Psoas muscle (tissue), 8 donors: ENCODE results near the gene NLRP9. TPM values are rescaled to one million over a fixed set of nuclear protein-coding genes. Genes with fewer than 3 reads are reported as not detected.

ENCODE experiments used
- ATAC-seq, 4 donors: fragments of 200-7000 bp; cut with Tn5 transposase; one replicate each; pipeline ENCODE4 v1.9.1; 2020; ENCODE audit warnings: moderate library complexity in 3 of 4, mild to moderate bottlenecking in 2 of 4
- DNase-seq, 2 donors: peaks; one replicate each; pipeline ENCODE4 v3.0.0-alpha.2; 2020
- H3K27ac ChIP-seq: fragments of 200-600 bp; one replicate; pipeline ENCODE4 v1.8.0; 2022
- H3K27me3 ChIP-seq, 3 donors: fragments of 200-600 bp in 1 of 3; one replicate each; pipeline versions ENCODE4 v1.6.1 to v1.8.0; 2013 to 2022; ENCODE audit warnings: low read length in 2 of 3, mild to moderate bottlenecking in 2 of 3, moderate library complexity in 1 of 3; ENCODE audit not compliant: insufficient read depth in 3 of 3
- H3K36me3 ChIP-seq, 2 donors: fragments of 200-600 bp in 1 of 2; one replicate each; pipeline versions ENCODE4 v1.6.1 to v1.8.0; 2013 to 2022; ENCODE audit warnings: low read depth in 1 of 2, mild to moderate bottlenecking in 1 of 2, moderate library complexity in 1 of 2; ENCODE audit not compliant: insufficient read depth in 1 of 2
- H3K4me1 ChIP-seq: fragments of 200-600 bp; one replicate; pipeline ENCODE4 v1.8.0; 2022
- H3K4me3 ChIP-seq: fragments of 200-600 bp; one replicate; pipeline ENCODE4 v1.8.0; 2022; ENCODE audit warnings: mild to moderate bottlenecking
- H3K9me3 ChIP-seq: fragments of 200-600 bp; one replicate; pipeline ENCODE4 v1.8.0; 2022
- WGBS, 3 donors: extraction: QIAGEN DNeasy Blood & Tissue Kit; methylation state at CpG; one replicate each; pipeline versions ENCODE4 v1.1.6 to v1.1.7; 2013; 5-methylcytosine and 5-hydroxymethylcytosine counted together
- intact Hi-C, 2 donors: fragments of 100-400 bp; cut with DNase I; formaldehyde crosslinking; loops; one replicate each; pipeline versions ENCODE4 v1.11.0 to v1.14.2; 2022
- polyA plus RNA-seq, 3 donors: library from polyadenylated mRNA; stranded (reverse); fragments of 200-250 nt; gene quantifications; one replicate each; pipeline ENCODE4 v1.2.3, GENCODE V29; 2013
- total RNA-seq, 4 donors: library from RNA; stranded (reverse); fragmentation: NEBNext Ultra II Directional in 2 of 4; extraction: Animal tissue kit (Norgen Biotek cat#: 25700) in 2 of 4; gene quantifications; one replicate each; pipeline versions ENCODE4 v1.2.1 to v1.2.4, GENCODE V29; 2021 to 2023
- TF ChIP-seq, protein P1 (sequence below): fragments of 200-600 bp; IDR thresholded peaks from one replicate; pipeline ENCODE4 v1.8.0; 2022; ENCODE audit warnings: antibody characterized with exemption
- donor health status: healthy with polysubstance abuse.
- donor health status: DM: no; HTN: no; CAD: no; lungs with moderate emphysema.
- donor health status: Bipolar disorder and iron deficiency.
- donor health status: healthy.
- donor health status: DM: yes; HTN: yes; CAD: no.
- donor health status: DM: no; HTN: no; CAD: no.
- donor health status: DM: no; HTN: no; CAD: no.
- donor health status: DM: yes; HTN: yes; CAD: no.

Gene NLRP9
- total and polyA plus RNA-seq, 7 donors: not detected

DNA sequence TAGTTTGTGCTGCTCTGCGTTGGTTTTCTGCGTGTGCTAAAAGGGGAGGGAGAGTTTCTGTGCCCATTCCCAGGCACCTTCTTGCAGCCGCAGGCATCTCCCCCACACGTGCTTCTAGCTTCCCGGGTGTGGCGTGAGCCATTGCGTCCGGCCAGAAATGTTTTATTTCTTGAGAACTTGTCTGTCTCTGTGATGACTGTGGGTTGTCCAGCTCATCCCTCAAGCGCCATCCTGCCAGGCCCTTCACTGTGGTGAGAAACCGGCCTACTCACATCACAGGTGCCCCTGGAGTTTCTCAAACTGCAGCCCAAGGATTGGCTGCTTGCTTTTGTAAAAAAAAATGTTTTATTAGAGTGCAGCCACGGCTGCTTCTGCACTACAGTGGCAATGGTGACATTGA, 39.0 kb downstream of the NLRP9 start:
- WGBS, 3 donors: 81 to 88% (median 87%) methylated on average over 11 of the region's 11 CpGs
- intact Hi-C loops: no loop called here
- TF ChIP-seq, protein P1, sequence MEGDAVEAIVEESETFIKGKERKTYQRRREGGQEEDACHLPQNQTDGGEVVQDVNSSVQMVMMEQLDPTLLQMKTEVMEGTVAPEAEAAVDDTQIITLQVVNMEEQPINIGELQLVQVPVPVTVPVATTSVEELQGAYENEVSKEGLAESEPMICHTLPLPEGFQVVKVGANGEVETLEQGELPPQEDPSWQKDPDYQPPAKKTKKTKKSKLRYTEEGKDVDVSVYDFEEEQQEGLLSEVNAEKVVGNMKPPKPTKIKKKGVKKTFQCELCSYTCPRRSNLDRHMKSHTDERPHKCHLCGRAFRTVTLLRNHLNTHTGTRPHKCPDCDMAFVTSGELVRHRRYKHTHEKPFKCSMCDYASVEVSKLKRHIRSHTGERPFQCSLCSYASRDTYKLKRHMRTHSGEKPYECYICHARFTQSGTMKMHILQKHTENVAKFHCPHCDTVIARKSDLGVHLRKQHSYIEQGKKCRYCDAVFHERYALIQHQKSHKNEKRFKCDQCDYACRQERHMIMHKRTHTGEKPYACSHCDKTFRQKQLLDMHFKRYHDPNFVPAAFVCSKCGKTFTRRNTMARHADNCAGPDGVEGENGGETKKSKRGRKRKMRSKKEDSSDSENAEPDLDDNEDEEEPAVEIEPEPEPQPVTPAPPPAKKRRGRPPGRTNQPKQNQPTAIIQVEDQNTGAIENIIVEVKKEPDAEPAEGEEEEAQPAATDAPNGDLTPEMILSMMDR: no peak
- ATAC-seq (no peak), DNase-seq (no peak)
- Histone ChIP-seq H3K4me3 (no peak overlapping the region), H3K27me3 (no peaks in the 10 kb centered on the region), H3K9me3 (no peaks in the 10 kb centered on the region), H3K36me3 (peaks cover 2 to 62% of the 10 kb centered on the region in 2 donors), H3K27ac (no peak overlapping the region), H3K4me1 (no peaks in the 10 kb centered on the region)

DNA sequence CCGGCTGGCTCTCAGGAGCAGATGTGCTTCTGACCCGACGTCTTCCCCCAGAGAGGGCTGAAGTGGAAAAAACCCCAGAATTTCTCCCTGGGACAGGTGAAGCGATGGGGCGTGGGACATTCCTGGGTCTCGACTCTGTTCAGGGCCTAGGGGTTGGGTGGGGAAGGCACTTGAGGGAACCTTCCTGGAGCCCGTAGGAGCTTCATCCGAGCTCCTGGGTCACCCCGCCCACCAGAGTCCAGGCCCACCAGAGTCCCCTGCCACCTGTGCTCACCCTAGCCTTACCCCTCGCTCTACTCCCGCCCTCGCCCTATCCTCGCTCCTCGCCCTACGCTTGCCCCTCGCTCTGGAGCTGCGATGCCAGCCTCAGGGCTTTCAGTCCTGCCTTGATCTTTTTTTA, 39.9 kb downstream of the NLRP9 start:
- DNase-seq (no peak), ATAC-seq (no peak)
- Histone ChIP-seq H3K4me1 (no peaks in the 10 kb centered on the region), H3K9me3 (no peaks in the 10 kb centered on the region), H3K4me3 (no peak overlapping the region), H3K27ac (no peak overlapping the region), H3K27me3 (no peaks in the 10 kb centered on the region), H3K36me3 (peaks cover 2 to 71% of the 10 kb centered on the region in 2 donors)
- TF ChIP-seq, protein P1: no peak
- WGBS, 3 donors: 93 to 94% (median 94%) methylated on average over 17 of the region's 17 CpGs
- intact Hi-C loops: no loop called here

DNA sequence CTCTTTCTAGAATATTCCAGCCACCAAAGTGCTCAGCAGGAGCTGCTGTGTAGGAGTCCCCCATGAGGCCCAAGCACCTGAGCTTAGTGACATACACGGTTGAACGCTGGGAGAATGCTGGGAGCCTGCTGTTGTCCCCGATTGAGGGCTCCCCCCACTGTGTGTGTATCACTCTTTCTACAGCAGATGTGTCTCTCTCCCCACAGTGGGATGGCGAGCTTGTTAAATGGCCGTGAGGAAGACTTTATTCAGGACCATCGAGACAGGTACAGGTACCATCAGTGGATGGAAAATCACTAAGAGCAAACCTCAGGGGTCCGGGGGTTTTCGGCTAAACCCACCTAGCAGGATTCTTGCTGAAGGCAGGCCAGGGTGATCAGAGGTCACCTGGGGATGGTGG, 40.5 kb downstream of the NLRP9 start:
- TF ChIP-seq, protein P1: no peak
- DNase-seq: no peak
- 82 to 92% (median 87%) methylated on average over 8 of the region's 8 CpGs for WGBS, 3 donors
- no peaks in the 10 kb centered on the region for H3K9me3 ChIP-seq
- H3K27me3 ChIP-seq: no peaks in the 10 kb centered on the region
- intact Hi-C loops: no loop called here
- no peak for ATAC-seq
- H3K27ac ChIP-seq: no peak overlapping the region
- peaks cover 2 to 77% of the 10 kb centered on the region in 2 donors for H3K36me3 ChIP-seq
- no peak overlapping the region for H3K4me3 ChIP-seq
- no peaks in the 10 kb centered on the region for H3K4me1 ChIP-seq

DNA sequence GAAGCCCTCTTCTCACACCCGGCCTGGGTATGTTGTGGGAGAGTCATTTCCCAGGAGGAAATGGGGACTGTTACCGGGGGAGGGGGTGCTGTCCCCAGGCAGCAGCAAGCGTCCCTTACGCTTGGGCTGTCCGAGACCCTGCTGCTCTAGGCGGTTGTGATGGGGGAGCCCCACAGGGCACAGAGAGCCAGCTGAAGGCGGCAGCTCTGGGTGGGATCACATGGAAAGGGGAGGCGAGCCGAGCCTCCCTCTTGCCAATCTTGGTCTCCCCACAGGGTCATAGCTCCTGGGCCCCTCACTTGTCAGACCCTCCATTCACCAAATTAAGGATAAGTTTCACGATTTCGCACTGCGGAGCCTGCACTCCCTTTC, 41.1 kb downstream of the NLRP9 start:
- peaks cover 2 to 81% of the 10 kb centered on the region in 2 donors for H3K36me3 ChIP-seq
- WGBS, 3 donors: 87 to 89% (median 88%) methylated on average over 12 of the region's 12 CpGs
- no peaks in the 10 kb centered on the region for H3K4me1 ChIP-seq
- no peak for DNase-seq
- H3K4me3 ChIP-seq: no peak overlapping the region
- ATAC-seq: peak in 1 of 4 donors; percentile 16
- no peak overlapping the region for H3K27ac ChIP-seq
- TF ChIP-seq, protein P1: no peak
- intact Hi-C loops: no loop called here
- no peaks in the 10 kb centered on the region for H3K9me3 ChIP-seq
- no peaks in the 10 kb centered on the region for H3K27me3 ChIP-seq

DNA sequence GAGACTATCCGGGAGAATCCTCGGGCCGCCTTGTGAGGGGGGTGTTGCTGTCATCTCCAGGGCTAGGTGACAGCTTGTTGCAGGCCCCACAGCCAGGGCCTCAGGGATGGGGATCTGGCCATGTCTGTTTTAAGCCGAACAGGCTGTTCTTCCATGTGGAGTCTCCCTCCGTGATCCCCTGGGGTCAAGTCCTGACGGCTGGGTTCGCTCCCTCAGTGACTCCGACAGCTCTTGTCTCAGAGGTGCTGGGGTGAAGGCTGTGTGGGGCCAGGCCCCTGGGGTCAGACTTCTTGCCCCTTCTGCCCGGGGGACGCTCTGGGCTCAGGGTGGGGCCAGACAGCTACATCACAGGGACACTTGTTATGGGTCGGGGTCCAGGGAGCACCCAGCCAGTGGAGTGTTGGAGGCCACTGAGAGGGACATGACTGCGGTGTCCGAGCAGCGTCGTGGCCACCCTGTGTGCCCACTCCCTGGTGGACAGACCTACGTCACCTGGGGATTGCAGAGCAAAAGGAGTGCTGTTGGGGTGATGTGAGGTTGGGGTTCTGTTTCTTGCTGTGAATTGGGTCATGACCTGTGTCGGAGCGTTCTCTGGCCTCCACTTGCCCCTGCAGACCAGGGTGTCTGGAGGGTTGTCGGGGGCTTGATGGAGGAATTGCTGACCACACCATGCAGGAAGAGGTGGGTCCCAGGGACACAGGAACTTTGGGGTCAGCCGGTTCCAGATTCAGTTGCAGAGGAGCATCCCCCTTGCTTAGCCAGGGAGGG, 41.7 kb downstream of the NLRP9 start:
- WGBS, 3 donors: 90 to 92% (median 92%) methylated on average over 16 to 20 of the region's 20 CpGs
- no peaks in the 10 kb centered on the region for H3K27me3 ChIP-seq
- DNase-seq: no peak

More for the DNA sequence above, 41.7 kb downstream of the NLRP9 start:
- H3K9me3 ChIP-seq: no peaks in the 10 kb centered on the region
- H3K36me3 ChIP-seq: peaks cover 2 to 87% of the 10 kb centered on the region in 2 donors
- H3K27ac ChIP-seq: no peak overlapping the region
- TF ChIP-seq, protein P1: no peak
- no peaks in the 10 kb centered on the region for H3K4me1 ChIP-seq
- intact Hi-C loops: no loop called here
- no peak overlapping the region for H3K4me3 ChIP-seq
- ATAC-seq: no peak
